ENCODE data around the gene INSR. TPM values are rescaled to one million over a fixed set of nuclear protein-coding genes. Genes with fewer than 3 reads are reported as not detected.
"Not testable (repeated sequence)": the region's sequence is repeated elsewhere in the genome, so short reads cannot be mapped to it uniquely, and the experiment has no call there.

INSR gene
- total RNA-seq, 1 donor from 2014 or later, result 27.3 TPM

DNA sequence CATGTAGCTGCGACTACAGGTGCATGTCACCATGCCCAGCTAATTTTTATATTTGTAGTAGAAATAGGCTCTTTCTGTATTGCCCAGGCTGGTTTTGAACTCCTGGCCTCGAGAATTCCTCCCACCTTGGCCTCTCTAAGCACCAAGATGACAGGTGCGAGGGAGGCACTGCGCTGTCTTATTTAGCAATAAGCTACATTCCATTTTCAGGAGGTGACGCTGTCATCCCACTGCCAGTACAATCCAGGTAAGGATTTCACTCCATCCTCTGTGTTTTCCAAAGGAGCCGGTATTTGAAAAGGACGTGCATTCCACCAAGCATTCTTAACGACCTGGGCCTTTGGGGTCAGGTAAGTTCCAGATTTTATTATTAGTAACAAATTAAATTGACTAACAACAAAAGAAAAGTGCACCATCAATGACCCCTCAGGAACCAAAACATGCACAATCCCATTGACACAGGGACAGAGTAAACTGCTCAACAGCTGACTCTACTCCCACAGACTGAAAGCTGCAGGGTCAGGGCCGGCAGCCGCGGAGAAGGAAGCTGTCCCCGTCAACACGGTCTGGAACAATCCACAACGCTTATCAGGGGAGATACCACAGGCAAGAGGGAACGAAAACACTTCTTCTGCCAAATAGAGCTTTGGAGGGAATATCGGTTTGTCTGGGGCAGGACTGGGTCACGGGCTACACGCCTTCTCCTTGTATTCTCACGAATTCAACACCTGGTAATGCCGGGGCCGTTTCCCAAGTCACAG lies 82.8 kb downstream of the INSR start:
- TF ChIP-seq, protein P1, sequence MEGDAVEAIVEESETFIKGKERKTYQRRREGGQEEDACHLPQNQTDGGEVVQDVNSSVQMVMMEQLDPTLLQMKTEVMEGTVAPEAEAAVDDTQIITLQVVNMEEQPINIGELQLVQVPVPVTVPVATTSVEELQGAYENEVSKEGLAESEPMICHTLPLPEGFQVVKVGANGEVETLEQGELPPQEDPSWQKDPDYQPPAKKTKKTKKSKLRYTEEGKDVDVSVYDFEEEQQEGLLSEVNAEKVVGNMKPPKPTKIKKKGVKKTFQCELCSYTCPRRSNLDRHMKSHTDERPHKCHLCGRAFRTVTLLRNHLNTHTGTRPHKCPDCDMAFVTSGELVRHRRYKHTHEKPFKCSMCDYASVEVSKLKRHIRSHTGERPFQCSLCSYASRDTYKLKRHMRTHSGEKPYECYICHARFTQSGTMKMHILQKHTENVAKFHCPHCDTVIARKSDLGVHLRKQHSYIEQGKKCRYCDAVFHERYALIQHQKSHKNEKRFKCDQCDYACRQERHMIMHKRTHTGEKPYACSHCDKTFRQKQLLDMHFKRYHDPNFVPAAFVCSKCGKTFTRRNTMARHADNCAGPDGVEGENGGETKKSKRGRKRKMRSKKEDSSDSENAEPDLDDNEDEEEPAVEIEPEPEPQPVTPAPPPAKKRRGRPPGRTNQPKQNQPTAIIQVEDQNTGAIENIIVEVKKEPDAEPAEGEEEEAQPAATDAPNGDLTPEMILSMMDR (IDR thresholded peaks at IDR 0.05), result no peak
- Mint-ChIP-seq H3K36me3 (ENCODE audit: unreplicated experiment) (no peaks in the 10 kb centered on the region), H3K27ac (ENCODE audit: unreplicated experiment) (no peak overlapping the region), H3K4me1 (ENCODE audit: unreplicated experiment) (peaks cover 26% of the 10 kb centered on the region), H3K27me3 (ENCODE audit: unreplicated experiment) (no peaks in the 10 kb centered on the region), H3K9me3 (ENCODE audit: unreplicated experiment) (no peaks in the 10 kb centered on the region), H3K4me3 (ENCODE audit: unreplicated experiment) (no peak overlapping the region)
- DNase-seq (ENCODE audit: extremely low spot score, unreplicated experiment), result no peak

DNA sequence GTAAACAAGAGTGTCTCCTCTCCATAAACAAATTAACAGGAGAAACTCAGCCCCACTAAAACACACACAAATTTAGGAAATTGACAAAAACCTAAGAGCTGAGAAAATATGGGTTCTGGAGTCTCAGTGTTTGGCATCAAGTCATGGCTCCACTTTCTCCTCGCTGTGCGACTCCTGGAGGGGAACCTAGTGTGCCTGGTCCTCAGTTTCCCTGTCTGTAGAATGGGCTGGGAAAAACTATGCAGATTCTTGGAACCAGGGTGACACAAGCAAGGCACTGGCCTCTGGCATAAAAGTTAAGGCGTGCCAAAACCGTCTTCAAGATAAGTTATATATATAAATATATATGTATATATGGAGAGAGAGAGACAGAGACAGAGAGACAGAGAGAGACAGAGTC lies 83.9 kb downstream of the INSR start:
- DNase-seq (ENCODE audit: extremely low spot score, unreplicated experiment), result no peak
- H3K27me3 Mint-ChIP-seq (ENCODE audit: unreplicated experiment), result no peaks in the 10 kb centered on the region

DNA sequence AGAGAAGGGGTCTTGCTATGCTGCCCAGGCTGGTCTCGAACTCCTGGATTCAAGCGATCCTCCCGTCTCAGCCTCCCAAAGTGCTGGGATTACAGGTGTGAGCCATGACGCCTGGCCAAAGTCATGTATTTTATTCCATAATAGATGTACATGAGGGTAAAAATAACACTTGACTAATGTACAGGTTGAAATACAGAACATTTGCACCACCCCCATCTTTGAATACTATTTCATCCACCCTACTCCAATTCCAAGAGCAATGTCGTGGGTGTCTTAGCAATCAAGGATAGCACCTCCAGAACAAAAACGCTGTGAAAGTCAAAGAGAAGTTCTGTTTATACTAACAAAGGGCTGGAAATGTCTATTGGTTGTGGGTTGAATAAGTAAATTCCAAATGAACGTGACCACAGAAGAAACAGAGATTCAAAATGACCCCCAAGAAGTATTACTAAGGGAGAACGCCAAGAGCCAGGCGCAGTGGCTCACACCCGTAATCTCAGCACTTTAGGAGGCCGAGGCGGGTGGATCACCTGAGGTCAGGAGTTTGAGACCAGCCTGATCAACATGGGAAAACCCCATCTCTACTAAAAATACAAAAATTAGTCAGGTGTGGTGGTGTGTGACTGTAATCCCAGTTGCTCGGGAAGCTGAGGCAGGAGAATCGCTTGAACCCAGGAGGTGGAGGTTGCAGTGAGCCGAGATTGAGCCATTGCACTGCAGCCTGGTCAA lies 84.5 kb downstream of the INSR start:
- H3K4me1 Mint-ChIP-seq (ENCODE audit: unreplicated experiment), result peaks cover 24% of the 10 kb centered on the region
- H3K27ac Mint-ChIP-seq (ENCODE audit: unreplicated experiment); H3K36me3 Mint-ChIP-seq (ENCODE audit: unreplicated experiment); DNase-seq (ENCODE audit: extremely low spot score, unreplicated experiment); H3K9me3 Mint-ChIP-seq (ENCODE audit: unreplicated experiment); H3K27me3 Mint-ChIP-seq (ENCODE audit: unreplicated experiment); H3K4me3 Mint-ChIP-seq (ENCODE audit: unreplicated experiment): not testable (repeated sequence)

More for the DNA sequence above, 83.9 kb downstream of the INSR start:
- Mint-ChIP-seq H3K27ac (ENCODE audit: unreplicated experiment) (no peak overlapping the region), H3K4me3 (ENCODE audit: unreplicated experiment) (no peak overlapping the region), H3K4me1 (ENCODE audit: unreplicated experiment) (peaks cover 26% of the 10 kb centered on the region), H3K36me3 (ENCODE audit: unreplicated experiment) (no peaks in the 10 kb centered on the region), H3K9me3 (ENCODE audit: unreplicated experiment) (no peaks in the 10 kb centered on the region)
- TF ChIP-seq, protein P1 (IDR thresholded peaks at IDR 0.05), result no peak

DNA sequence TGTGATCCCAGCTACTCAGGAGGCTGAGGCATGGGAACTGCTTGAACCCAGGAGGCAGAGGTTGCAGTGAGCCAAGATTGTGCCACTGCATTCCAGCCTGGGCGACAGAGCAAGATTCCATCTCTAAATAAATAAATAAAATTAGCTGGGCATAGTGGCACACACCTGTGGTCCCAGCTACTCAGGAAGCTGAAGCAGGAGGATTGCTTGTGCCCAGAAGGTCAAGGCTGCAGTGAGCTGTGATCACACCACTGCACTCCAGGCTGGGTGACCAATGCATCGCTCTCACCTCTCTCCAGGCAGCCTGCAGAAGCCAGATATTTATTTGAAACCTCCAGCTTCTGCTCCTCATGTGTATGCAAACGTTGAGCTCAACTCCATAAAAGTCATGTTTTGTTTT lies 85.2 kb downstream of the INSR start:
- peaks cover 19% of the 10 kb centered on the region for H3K4me1 Mint-ChIP-seq (ENCODE audit: unreplicated experiment)
- not testable (repeated sequence) for DNase-seq (ENCODE audit: extremely low spot score, unreplicated experiment); H3K27me3 Mint-ChIP-seq (ENCODE audit: unreplicated experiment); H3K27ac Mint-ChIP-seq (ENCODE audit: unreplicated experiment); H3K4me3 Mint-ChIP-seq (ENCODE audit: unreplicated experiment); H3K9me3 Mint-ChIP-seq (ENCODE audit: unreplicated experiment); H3K36me3 Mint-ChIP-seq (ENCODE audit: unreplicated experiment)

DNA sequence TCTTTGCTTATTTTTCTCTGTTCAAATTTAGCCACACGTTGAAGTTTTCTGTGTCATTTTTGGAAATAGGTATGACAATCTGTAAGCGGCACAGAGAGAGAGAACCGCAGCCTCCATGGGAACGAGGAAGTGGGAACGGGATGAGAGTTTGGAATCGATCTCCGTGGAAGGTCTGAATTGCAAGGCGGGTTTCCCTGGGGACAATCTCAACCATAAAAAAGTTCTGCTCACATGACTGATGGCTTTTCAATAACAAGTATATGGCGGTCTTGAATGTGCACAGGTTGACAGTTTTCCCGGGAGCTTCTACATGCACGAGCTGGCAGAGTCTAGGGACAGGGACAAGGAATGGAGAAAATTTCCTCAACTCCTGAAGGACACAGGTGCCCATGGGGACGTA lies 90.9 kb downstream of the INSR start:
- no peak overlapping the region for H3K27ac Mint-ChIP-seq (ENCODE audit: unreplicated experiment)
- peaks cover 5% of the 10 kb centered on the region for H3K4me1 Mint-ChIP-seq (ENCODE audit: unreplicated experiment)
- TF ChIP-seq, protein P1 (IDR thresholded peaks at IDR 0.05), result no peak
- no peak for DNase-seq (ENCODE audit: extremely low spot score, unreplicated experiment)
- no peaks in the 10 kb centered on the region for H3K9me3 Mint-ChIP-seq (ENCODE audit: unreplicated experiment)
- no peak overlapping the region for H3K4me3 Mint-ChIP-seq (ENCODE audit: unreplicated experiment)
- H3K36me3 Mint-ChIP-seq (ENCODE audit: unreplicated experiment), result peaks cover 2% of the 10 kb centered on the region
- H3K27me3 Mint-ChIP-seq (ENCODE audit: unreplicated experiment), result no peaks in the 10 kb centered on the region

DNA sequence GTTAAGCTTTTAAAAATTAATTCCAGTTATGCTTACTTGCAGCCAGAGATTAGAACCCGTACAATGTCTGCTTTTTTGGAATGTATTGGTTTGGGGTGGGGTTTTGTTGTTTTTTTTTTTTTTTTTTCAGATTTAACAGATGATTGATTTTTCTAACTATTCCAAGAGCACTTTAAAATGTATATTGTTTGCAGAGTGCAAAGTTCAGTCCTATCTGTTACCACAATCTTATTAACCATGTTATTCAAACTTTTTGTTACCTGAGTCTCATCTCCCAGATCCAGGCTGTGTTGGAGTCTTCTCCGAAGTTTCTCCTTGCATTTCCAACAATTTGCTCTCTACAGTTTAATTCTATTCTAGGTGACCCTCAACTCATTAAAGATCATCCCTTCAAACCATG lies 91.3 kb downstream of the INSR start:
- Mint-ChIP-seq H3K4me3 (ENCODE audit: unreplicated experiment) (no peak overlapping the region), H3K4me1 (ENCODE audit: unreplicated experiment) (peaks cover 5% of the 10 kb centered on the region), H3K27me3 (ENCODE audit: unreplicated experiment) (no peaks in the 10 kb centered on the region), H3K27ac (ENCODE audit: unreplicated experiment) (no peak overlapping the region), H3K36me3 (ENCODE audit: unreplicated experiment) (peaks cover 2% of the 10 kb centered on the region), H3K9me3 (ENCODE audit: unreplicated experiment) (no peaks in the 10 kb centered on the region)
- TF ChIP-seq, protein P1 (IDR thresholded peaks at IDR 0.05), result no peak
- no peak for DNase-seq (ENCODE audit: extremely low spot score, unreplicated experiment)

Measured in osteocyte (in vitro differentiated cells).